ENCODE data around the gene TMX2.

DNA sequence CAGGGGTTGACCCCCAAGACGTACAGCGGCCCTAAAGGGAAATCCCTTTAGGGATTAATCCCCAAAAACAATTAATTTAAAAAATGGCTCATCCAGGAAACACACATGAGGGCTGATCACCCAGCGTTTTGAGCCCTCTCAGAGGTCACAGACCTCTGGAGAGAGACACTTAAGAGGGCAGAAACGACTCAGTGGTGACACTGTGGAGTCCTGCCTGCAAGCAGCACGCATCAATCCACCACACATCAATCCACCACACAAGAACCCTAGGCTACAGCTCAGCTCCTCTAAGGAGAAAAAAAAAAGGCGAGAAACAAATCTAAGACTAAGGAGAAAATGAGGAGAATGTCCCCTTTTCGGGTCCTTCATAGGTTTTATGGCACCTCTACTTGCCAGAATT, 16.4 kb downstream of the TMX2 start:
- TF ChIP-seq, protein P1, sequence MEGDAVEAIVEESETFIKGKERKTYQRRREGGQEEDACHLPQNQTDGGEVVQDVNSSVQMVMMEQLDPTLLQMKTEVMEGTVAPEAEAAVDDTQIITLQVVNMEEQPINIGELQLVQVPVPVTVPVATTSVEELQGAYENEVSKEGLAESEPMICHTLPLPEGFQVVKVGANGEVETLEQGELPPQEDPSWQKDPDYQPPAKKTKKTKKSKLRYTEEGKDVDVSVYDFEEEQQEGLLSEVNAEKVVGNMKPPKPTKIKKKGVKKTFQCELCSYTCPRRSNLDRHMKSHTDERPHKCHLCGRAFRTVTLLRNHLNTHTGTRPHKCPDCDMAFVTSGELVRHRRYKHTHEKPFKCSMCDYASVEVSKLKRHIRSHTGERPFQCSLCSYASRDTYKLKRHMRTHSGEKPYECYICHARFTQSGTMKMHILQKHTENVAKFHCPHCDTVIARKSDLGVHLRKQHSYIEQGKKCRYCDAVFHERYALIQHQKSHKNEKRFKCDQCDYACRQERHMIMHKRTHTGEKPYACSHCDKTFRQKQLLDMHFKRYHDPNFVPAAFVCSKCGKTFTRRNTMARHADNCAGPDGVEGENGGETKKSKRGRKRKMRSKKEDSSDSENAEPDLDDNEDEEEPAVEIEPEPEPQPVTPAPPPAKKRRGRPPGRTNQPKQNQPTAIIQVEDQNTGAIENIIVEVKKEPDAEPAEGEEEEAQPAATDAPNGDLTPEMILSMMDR (IDR thresholded peaks at IDR 0.05 in 4 of 5, conservative IDR thresholded peaks at IDR 0.05 in 1 of 5), result no peak
- TF ChIP-seq POLR2A (IDR thresholded peaks at IDR 0.05), result no peak

All from gastrocnemius medialis (tissue), 4 donors.